ENCODE results near the gene HSD17B1.
"Not testable (repeated sequence)": the region's sequence is repeated elsewhere in the genome, so short reads cannot be mapped to it uniquely, and the experiment has no call there.

HSD17B1 gene

GRCh38 chr17:42525221-42525620, 27.5 kb upstream of the HSD17B1 start:
- DNase-seq (ENCODE audit: low read depth in 2 of 2), result no peak

DNA sequence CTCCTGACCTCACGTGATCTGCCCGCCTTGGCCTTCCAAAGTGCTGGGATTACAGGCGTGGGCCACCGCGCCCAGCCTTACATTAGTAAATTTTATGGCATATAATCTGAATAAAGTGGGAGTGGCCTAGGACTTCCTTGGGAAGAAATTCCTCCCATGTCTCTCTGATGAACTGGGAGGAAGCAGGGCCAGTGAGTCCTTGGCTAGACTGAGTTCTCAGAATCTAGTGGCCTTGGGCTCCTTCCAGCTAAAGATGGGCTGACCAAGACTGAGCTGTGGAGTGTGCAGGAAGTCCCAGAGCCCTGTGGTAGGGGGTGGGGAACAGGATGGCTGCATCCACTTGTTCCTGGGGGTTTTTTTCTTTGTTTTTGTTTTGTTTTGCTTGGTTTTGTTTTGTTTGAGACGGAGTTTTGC, 26.7 kb upstream of the HSD17B1 start:
- DNase-seq (ENCODE audit: low read depth in 2 of 2), result no peak

DNA sequence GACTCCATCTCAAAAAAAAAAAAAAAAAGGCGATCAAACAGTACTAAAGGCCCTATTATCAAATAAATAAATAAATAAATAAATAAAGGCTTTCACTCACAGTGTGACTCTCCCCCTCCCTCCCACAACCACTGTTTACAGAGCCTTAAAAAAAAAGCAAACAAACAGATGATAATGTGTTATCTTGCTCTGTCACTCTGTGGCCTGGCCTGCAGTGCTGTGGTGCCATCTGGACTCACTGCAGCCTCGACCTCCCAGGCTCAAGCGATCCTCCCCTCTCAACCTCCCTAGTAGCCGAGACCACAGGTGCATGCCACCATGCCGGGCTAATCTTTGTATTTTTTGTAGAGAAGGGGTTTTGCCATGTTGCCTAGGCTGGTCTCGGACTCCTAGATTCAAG, 24.8 kb upstream of the HSD17B1 start:
- no peak for DNase-seq (ENCODE audit: low read depth in 2 of 2)

GRCh38 chr17:42529061-42529460, 23.7 kb upstream of the HSD17B1 start:
- no peak for DNase-seq (ENCODE audit: low read depth in 2 of 2)

GRCh38 chr17:42530952-42531454, 21.7 kb upstream of the HSD17B1 start:
- no peak for DNase-seq (ENCODE audit: low read depth in 2 of 2)

DNA sequence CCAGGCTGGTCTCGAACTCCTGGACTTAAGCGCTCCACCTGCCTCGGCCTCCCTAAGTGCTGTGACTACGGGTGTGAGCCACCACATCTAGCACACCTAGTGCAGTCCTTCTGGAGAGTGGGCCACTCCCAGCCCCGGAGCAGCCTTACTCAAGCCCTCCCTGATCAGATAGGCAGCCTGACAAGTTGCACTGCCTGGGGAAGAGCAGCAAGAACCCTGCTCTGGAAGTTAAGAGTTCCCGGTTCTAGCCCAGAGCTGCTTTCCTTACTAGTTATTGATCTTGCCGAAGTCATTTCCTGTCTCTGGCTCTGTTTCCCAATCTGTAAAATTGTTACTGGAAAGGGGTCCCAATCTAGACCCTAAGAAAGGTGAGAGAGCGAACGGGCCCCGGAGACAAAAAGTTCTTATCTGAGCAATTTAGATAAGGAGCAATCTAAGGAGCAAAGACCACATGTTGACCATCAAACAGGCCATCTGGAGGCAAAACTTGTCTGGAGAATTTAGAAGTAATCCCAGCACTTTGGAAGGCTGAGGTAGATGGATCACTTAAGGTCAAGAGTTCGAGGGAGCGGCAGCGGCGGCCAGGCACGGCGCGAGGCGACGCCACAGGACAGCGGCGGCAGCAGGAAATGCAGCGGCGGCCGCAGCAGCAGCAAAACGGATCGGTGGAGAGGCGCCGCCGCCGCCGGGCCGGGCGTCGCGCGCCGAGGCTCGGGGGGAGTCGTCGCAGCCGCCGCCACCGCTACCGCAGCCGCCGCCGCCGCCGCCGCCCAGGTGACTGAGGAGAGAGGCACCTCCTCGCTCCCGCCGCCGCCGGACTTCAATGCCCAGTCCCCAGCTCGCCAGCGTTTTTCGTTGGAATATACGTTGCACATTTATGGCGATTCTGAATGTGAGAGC, 21.0 kb upstream of the HSD17B1 start:
- peak in 1 of 2 donors; percentile 34 for DNase-seq (ENCODE audit: low read depth in 2 of 2)

GRCh38 chr17:42535155-42536047, 17.3 kb upstream of the HSD17B1 start:
- no peak for DNase-seq (ENCODE audit: low read depth in 2 of 2)

GRCh38 chr17:42536048-42536371, 16.7 kb upstream of the HSD17B1 start, which contains the start of gene NAGLU:
NAGLU (plus strand) TSS chr17:42536241; CDS start chr17:42536273, 32 bp downstream.
- peak; percentile 82 to 88 for DNase-seq (ENCODE audit: low read depth in 2 of 2)

GRCh38 chr17:42536372-42537155, 16.2 kb upstream of the HSD17B1 start:
- peak; percentile 60 to 75 for DNase-seq (ENCODE audit: low read depth in 2 of 2)

- no peak for DNase-seq (ENCODE audit: low read depth in 2 of 2)
These were observed 15.4 kb upstream of the HSD17B1 start for GRCh38 chr17:42537156-42537805.

DNA sequence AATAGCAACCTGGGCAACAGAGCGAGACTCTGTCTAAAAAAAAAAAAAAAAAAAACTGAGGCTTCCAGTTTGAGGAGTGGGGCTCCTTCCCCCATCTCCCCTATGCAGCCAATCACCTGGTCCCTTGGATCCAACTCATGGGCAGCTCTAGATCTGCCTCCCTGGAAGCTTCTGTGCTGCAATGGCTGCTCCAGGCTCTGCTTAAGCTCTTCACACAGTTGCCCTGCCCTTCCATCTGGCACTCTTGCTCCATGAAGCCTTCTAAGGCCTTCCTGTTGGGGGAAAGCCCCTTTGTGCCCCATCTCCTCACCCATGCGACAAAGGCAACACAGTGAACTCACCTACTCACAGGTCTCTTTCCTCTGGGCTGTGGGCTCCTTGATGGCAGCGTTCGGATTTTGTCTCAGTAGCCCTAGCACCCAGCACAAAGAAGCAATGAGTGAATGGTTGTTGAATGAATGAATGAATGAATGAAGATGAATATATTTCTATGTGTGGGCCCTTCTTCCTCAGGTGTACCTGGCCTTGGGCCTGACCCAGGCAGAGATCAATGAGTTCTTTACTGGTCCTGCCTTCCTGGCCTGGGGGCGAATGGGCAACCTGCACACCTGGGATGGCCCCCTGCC, 14.8 kb upstream of the HSD17B1 start:
- no peak for DNase-seq (ENCODE audit: low read depth in 2 of 2)

- DNase-seq (ENCODE audit: low read depth in 2 of 2), result no peak
These were observed 14.2 kb upstream of the HSD17B1 start for GRCh38 chr17:42538482-42538881.

DNA sequence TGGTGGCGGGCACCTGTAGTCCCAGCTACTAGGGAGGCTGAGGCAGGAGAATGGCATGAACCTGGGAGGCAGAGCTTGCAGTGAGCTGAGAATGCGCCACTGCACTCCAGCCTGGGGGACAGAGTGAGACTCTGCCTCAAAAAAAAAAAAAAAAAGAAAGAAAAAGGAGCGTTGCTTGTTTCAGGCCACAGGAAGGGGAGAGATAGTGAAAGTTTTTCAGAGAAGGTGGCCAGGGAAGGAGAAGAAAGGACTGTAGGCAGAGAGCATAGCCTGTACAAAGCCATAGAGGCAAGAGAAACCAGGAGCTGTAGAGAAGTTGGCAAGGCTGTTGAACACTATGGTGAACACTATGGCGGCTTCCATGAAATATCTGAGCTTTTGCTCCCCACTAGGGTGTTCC, 12.2 kb upstream of the HSD17B1 start:
- not testable (repeated sequence) for DNase-seq (ENCODE audit: low read depth in 2 of 2)

GRCh38 chr17:42541041-42541833, 11.5 kb upstream of the HSD17B1 start:
- DNase-seq (ENCODE audit: low read depth in 2 of 2), result no peak

- no peak for DNase-seq (ENCODE audit: low read depth in 2 of 2)
These were observed 9.3 kb upstream of the HSD17B1 start for GRCh38 chr17:42543190-42544079.

- no peak for DNase-seq (ENCODE audit: low read depth in 2 of 2)
These were observed 7.8 kb upstream of the HSD17B1 start for GRCh38 chr17:42544874-42545283.

DNA sequence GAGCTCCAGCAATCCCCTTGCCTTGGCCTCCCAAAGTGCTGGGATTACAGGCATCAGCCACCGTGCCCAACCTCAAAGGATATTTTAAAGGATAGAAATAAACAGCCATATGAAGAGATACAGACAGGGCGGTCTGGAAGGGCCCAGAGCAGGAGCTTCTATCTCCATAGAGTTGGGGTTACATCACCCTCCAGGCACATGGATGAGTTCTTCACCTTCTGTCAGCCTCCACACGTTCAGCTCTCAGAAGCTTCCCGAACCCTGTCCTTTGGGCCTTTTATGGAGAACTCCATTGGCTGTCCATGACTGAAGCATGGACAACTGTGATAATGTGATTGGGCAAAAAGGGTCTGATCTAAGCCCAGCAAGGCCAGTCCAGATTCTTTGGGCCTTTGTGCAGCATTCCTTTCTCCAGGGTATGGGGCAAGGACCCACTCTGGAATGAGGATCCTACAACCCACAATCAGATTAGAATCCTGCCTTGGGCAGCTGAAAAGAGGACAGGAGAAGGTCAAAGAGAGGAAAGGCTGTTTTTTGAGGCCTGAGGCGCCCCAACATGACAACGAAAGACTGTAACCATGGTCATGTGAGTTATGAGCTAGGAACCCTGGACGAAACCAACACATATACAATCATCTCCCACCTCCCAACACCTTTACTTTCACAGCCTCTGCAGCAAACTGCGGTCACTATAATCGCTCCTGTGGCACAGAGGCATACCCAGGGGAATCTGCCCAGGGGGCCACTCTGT, 6.8 kb upstream of the HSD17B1 start:
- DNase-seq (ENCODE audit: low read depth in 2 of 2), result not testable (repeated sequence)

DNA sequence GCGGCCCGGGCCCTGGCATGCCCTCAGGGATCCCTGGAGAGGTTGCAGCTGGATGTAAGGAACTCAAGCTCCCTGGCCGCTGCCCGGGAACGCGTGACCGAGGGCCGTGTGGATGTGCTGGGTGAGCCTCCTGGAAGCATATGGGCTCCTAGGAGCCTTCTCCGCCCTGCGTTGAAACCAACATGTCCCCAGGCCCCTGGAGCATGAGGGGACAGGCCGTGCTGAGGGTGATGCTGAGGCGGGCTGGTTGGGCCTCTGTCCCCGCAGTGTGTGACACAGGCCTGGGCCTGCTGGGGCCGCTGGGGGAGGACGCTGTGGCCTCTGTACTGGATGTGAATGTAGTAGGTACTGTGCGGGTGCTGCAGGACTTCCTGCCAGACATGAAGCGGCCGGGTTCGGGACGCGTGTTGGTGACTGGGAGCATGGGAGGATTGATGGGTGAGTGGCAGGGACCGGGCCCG, 5.7 kb upstream of the HSD17B1 start:
- DNase-seq (ENCODE audit: low read depth in 2 of 2), result no peak
